ENCODE results near the gene SYNDIG1.

SYNDIG1 gene

DNA sequence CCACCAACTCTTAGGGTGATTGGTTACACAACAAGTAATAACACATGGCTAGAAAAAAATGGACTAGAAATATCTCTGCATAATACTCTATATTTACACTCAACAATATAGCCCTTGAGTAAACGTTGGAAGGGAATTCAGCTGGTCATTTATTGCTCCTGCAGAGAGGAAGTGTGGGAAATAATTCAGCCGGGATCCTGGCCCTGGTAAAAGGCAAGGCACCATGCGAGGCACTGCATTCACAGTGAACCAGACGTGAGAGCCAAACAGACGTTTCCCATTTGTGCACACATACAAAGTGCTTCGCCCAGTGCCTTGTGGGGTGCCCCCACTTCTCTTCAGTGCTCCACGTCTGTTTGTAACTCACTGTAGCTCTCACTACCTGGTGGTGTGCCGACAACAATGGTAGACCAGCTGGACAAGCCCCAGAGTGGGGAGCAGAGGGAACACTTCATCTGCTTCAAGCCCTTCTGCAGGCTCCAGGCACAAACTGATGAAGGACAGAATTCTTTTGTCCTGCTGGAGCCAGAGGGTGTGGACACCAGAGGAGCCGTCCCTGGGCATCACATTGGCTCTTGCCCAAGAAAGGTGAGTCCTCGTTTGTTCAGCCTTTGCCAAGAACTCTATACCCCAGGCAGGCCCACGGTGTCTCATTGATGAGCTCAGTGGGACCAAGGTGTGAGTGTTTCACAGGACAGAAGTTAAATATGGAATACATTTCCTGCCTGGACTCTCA is 18.8 kb downstream of the SYNDIG1 start:
- Histone ChIP-seq H3K79me1 (ENCODE audit: low read length) (no peaks in the 10 kb centered on the region), H3K27ac (ENCODE audit: low read depth, low read length) (no peak overlapping the region), H2BK120ac (ENCODE audit: insufficient read depth, low read length, poor library complexity) (no peak overlapping the region), H3K4me3 (ENCODE audit: low read depth, low read length) (no peak overlapping the region), H2AFZ (ENCODE audit: insufficient read depth, low read length, poor library complexity) (no peak overlapping the region), H3K23ac (ENCODE audit: low read length) (no peak overlapping the region), H3K27me3 (ENCODE audit: insufficient read depth, low read length) (no peaks in the 10 kb centered on the region), H3K9me3 (ENCODE audit: insufficient read depth, low read depth, low read length) (peaks cover 6% of the 10 kb centered on the region), H3K36me3 (ENCODE audit: control insufficient read depth in 1 of 2, insufficient read depth in 2 of 2, low read length in 2 of 2) (peaks cover 0 to 4% of the 10 kb centered on the region in 2 experiments), H2BK12ac (ENCODE audit: low read length) (no peak overlapping the region), H3K18ac (ENCODE audit: low read length) (no peak overlapping the region), H2BK5ac (ENCODE audit: low read depth, low read length, poor library complexity) (no peak overlapping the region), H4K12ac (ENCODE audit: low read depth, low read length) (no peak overlapping the region), H3K4me2 (ENCODE audit: low read length) (no peak overlapping the region), H3K4ac (ENCODE audit: low read depth, low read length) (no peak overlapping the region), H3K79me2 (ENCODE audit: control insufficient read depth, insufficient read depth, low read length, poor library complexity) (no peaks in the 10 kb centered on the region), H4K8ac (ENCODE audit: low read depth, low read length) (no peak overlapping the region), H3K14ac (ENCODE audit: low read length) (no peak overlapping the region), H3K9ac (ENCODE audit: low read length) (no peak overlapping the region), H3K4me1 (ENCODE audit: control insufficient read depth in 1 of 2, insufficient read depth in 2 of 2, low read length in 2 of 2) (no peaks in the 10 kb centered on the region), H4K91ac (ENCODE audit: low read depth, low read length) (no peak overlapping the region), H2AK5ac (ENCODE audit: low read length) (no peak overlapping the region)
- WGBS (ENCODE audit: extremely low coverage, insufficient coverage, insufficient read length): no CpG with 5 or more reads among the region's 11 CpGs
- no peak for DNase-seq

DNA sequence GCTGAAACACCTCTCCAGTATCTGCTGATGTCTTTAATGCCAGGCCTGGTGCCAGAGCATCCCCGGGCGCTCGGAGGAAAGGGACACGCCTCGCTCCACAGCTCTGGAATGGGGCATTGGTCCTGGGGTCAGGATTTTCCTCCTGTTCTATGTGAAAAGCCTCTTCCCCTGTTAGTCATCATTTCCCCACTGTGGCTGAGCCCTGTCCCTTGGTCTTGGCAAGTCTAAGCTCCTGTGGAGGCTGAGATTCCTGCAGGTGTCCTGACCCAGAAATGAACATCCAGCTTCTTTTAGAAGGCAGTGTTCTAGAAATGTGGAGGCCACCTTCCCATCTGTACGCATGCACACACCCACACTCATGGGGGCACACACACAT is 19.4 kb downstream of the SYNDIG1 start:
- no peak overlapping the region for H3K4me2 ChIP-seq (ENCODE audit: low read length)
- no peak overlapping the region for H3K27ac ChIP-seq (ENCODE audit: low read depth, low read length)
- no peak overlapping the region for H2BK120ac ChIP-seq (ENCODE audit: insufficient read depth, low read length, poor library complexity)
- no peak overlapping the region for H4K91ac ChIP-seq (ENCODE audit: low read depth, low read length)
- no peak overlapping the region for H2BK12ac ChIP-seq (ENCODE audit: low read length)
- no peaks in the 10 kb centered on the region for H3K79me2 ChIP-seq (ENCODE audit: control insufficient read depth, insufficient read depth, low read length, poor library complexity)
- DNase-seq: no peak
- H3K9me3 ChIP-seq (ENCODE audit: insufficient read depth, low read depth, low read length): peaks cover 6% of the 10 kb centered on the region
- WGBS (ENCODE audit: extremely low coverage, insufficient coverage, insufficient read length): no CpG with 5 or more reads among the region's 6 CpGs
- H3K27me3 ChIP-seq (ENCODE audit: insufficient read depth, low read length): no peaks in the 10 kb centered on the region
- no peak overlapping the region for H4K8ac ChIP-seq (ENCODE audit: low read depth, low read length)
- peaks cover 0 to 4% of the 10 kb centered on the region in 2 experiments for H3K36me3 ChIP-seq (ENCODE audit: control insufficient read depth in 1 of 2, insufficient read depth in 2 of 2, low read length in 2 of 2)
- H3K9ac ChIP-seq (ENCODE audit: low read length): no peak overlapping the region
- no peak overlapping the region for H2BK5ac ChIP-seq (ENCODE audit: low read depth, low read length, poor library complexity)
- H2AK5ac ChIP-seq (ENCODE audit: low read length): no peak overlapping the region
- no peak overlapping the region for H4K12ac ChIP-seq (ENCODE audit: low read depth, low read length)
- H3K18ac ChIP-seq (ENCODE audit: low read length): no peak overlapping the region
- no peaks in the 10 kb centered on the region for H3K79me1 ChIP-seq (ENCODE audit: low read length)
- no peaks in the 10 kb centered on the region for H3K4me1 ChIP-seq (ENCODE audit: control insufficient read depth in 1 of 2, insufficient read depth in 2 of 2, low read length in 2 of 2)
- H3K23ac ChIP-seq (ENCODE audit: low read length): no peak overlapping the region
- H3K14ac ChIP-seq (ENCODE audit: low read length): no peak overlapping the region
- no peak overlapping the region for H2AFZ ChIP-seq (ENCODE audit: insufficient read depth, low read length, poor library complexity)
- H3K4ac ChIP-seq (ENCODE audit: low read depth, low read length): no peak overlapping the region
- H3K4me3 ChIP-seq (ENCODE audit: low read depth, low read length): no peak overlapping the region

DNA sequence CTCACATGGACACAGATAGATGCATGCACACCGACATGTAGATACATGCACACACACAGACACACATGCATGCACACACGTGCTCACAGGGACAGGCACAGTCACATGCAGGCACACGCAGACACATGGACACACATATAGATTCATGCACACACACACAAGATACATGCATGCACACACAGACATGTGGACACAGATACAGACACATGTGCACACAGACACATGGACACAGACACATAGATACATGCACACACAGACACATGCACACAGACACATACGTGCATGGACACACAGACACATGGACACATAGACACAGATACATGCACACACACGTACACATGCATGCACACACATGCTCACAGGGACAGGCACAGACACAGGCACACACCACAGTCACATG is 19.8 kb downstream of the SYNDIG1 start:
- H3K79me2 ChIP-seq (ENCODE audit: control insufficient read depth, insufficient read depth, low read length, poor library complexity): no peaks in the 10 kb centered on the region
- WGBS (ENCODE audit: extremely low coverage, insufficient coverage, insufficient read length): no CpG with 5 or more reads among the region's 5 CpGs
- H3K4ac ChIP-seq (ENCODE audit: low read depth, low read length): no peak overlapping the region
- H2AK5ac ChIP-seq (ENCODE audit: low read length): no peak overlapping the region
- no peak overlapping the region for H4K12ac ChIP-seq (ENCODE audit: low read depth, low read length)
- H3K27ac ChIP-seq (ENCODE audit: low read depth, low read length): no peak overlapping the region
- H2AFZ ChIP-seq (ENCODE audit: insufficient read depth, low read length, poor library complexity): no peak overlapping the region
- no peak overlapping the region for H3K14ac ChIP-seq (ENCODE audit: low read length)
- no peak overlapping the region for H2BK12ac ChIP-seq (ENCODE audit: low read length)
- DNase-seq: no peak
- H3K79me1 ChIP-seq (ENCODE audit: low read length): no peaks in the 10 kb centered on the region
- H3K9ac ChIP-seq (ENCODE audit: low read length): no peak overlapping the region
- H3K27me3 ChIP-seq (ENCODE audit: insufficient read depth, low read length): no peaks in the 10 kb centered on the region
- peaks cover 0 to 4% of the 10 kb centered on the region in 2 experiments for H3K36me3 ChIP-seq (ENCODE audit: control insufficient read depth in 1 of 2, insufficient read depth in 2 of 2, low read length in 2 of 2)
- H3K4me1 ChIP-seq (ENCODE audit: control insufficient read depth in 1 of 2, insufficient read depth in 2 of 2, low read length in 2 of 2): no peaks in the 10 kb centered on the region
- H4K91ac ChIP-seq (ENCODE audit: low read depth, low read length): no peak overlapping the region
- no peak overlapping the region for H2BK120ac ChIP-seq (ENCODE audit: insufficient read depth, low read length, poor library complexity)
- no peak overlapping the region for H3K4me3 ChIP-seq (ENCODE audit: low read depth, low read length)
- no peak overlapping the region for H2BK5ac ChIP-seq (ENCODE audit: low read depth, low read length, poor library complexity)
- no peak overlapping the region for H3K18ac ChIP-seq (ENCODE audit: low read length)
- peaks cover 6% of the 10 kb centered on the region for H3K9me3 ChIP-seq (ENCODE audit: insufficient read depth, low read depth, low read length)
- H4K8ac ChIP-seq (ENCODE audit: low read depth, low read length): no peak overlapping the region
- H3K4me2 ChIP-seq (ENCODE audit: low read length): no peak overlapping the region
- no peak overlapping the region for H3K23ac ChIP-seq (ENCODE audit: low read length)

DNA sequence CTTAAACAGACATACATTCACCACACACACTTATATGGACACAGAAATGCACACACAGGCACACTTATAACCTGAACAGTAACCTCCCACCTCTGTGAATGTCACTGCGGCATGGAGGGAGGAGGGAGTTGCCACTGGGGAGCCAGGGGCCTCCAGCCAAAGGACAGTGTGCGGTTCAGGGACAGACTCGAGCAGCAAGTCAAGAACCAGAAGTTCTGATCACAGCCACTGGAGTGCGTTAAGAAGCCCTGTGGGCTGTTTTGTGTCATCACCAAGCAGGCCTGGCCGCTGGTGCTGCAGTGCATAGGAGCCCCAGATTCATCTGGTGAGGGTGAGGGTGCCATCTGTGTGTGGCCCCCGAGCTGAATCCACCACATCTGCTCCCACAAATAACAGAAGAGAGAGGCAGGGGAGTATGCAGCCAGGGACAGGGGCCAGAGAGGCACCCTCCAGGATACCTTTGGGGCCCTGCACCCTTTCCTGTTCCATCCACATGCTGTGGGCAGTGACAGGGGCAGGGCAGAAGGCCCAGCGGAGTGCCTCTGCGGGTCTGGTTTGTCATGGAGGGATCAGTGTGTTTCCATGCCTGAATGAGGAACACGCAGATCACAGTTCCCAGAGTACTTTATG is 20.3 kb downstream of the SYNDIG1 start:
- Histone ChIP-seq H2BK120ac (ENCODE audit: insufficient read depth, low read length, poor library complexity) (no peak overlapping the region), H2AFZ (ENCODE audit: insufficient read depth, low read length, poor library complexity) (no peak overlapping the region), H3K4me1 (ENCODE audit: control insufficient read depth in 1 of 2, insufficient read depth in 2 of 2, low read length in 2 of 2) (no peaks in the 10 kb centered on the region), H2BK12ac (ENCODE audit: low read length) (no peak overlapping the region), H3K27ac (ENCODE audit: low read depth, low read length) (no peak overlapping the region), H4K12ac (ENCODE audit: low read depth, low read length) (no peak overlapping the region), H3K9ac (ENCODE audit: low read length) (no peak overlapping the region), H3K79me1 (ENCODE audit: low read length) (no peaks in the 10 kb centered on the region), H3K9me3 (ENCODE audit: insufficient read depth, low read depth, low read length) (peaks cover 6% of the 10 kb centered on the region), H4K8ac (ENCODE audit: low read depth, low read length) (no peak overlapping the region), H3K14ac (ENCODE audit: low read length) (no peak overlapping the region), H3K36me3 (ENCODE audit: control insufficient read depth in 1 of 2, insufficient read depth in 2 of 2, low read length in 2 of 2) (peaks cover 0 to 4% of the 10 kb centered on the region in 2 experiments), H3K23ac (ENCODE audit: low read length) (no peak overlapping the region), H3K4me2 (ENCODE audit: low read length) (no peak overlapping the region), H3K27me3 (ENCODE audit: insufficient read depth, low read length) (no peaks in the 10 kb centered on the region), H3K4me3 (ENCODE audit: low read depth, low read length) (no peak overlapping the region), H3K18ac (ENCODE audit: low read length) (no peak overlapping the region), H3K4ac (ENCODE audit: low read depth, low read length) (no peak overlapping the region), H3K79me2 (ENCODE audit: control insufficient read depth, insufficient read depth, low read length, poor library complexity) (no peaks in the 10 kb centered on the region), H4K91ac (ENCODE audit: low read depth, low read length) (no peak overlapping the region), H2BK5ac (ENCODE audit: low read depth, low read length, poor library complexity) (no peak overlapping the region), H2AK5ac (ENCODE audit: low read length) (no peak overlapping the region)
- DNase-seq: no peak
- WGBS (ENCODE audit: extremely low coverage, insufficient coverage, insufficient read length): no CpG with 5 or more reads among the region's 9 CpGs
